DMS114 treated with DMSO at 0.1 percent for 48 hours (cell line): ENCODE data around the gene MRPS34.
A peak's percentile ranks its signal among the peaks of the same experiment; 100 is the strongest.

Source experiments
- DNase-seq: peaks from one replicate; lab custom pipeline; 2025; ENCODE audit not compliant: unreplicated experiment; lab: John Stamatoyannopoulos, UW

Gene MRPS34

GRCh38 chr16:1771188-1771863, 1.6 kb downstream of the MRPS34 start, which contains the start of gene NME3:
Gene NME3 (minus strand): TSS chr16:1771543. CDS start chr16:1771534, 9 bp downstream.
- DNase-seq: peak; percentile 23

GRCh38 chr16:1770328-1771187, 2.4 kb downstream of the MRPS34 start:
- no peak for DNase-seq

- no peak for DNase-seq
These were observed 3.3 kb downstream of the MRPS34 start for GRCh38 chr16:1769402-1770300.

- DNase-seq: no peak
These were observed 4.0 kb downstream of the MRPS34 start for GRCh38 chr16:1768767-1769401.

- no peak for DNase-seq
These were observed 4.7 kb downstream of the MRPS34 start for GRCh38 chr16:1768061-1768766.

- DNase-seq: no peak
These were observed 5.6 kb downstream of the MRPS34 start for GRCh38 chr16:1767116-1767994.

GRCh38 chr16:1766701-1767100, 6.2 kb downstream of the MRPS34 start:
- DNase-seq: no peak

- DNase-seq: no peak
These were observed 6.7 kb downstream of the MRPS34 start for GRCh38 chr16:1766231-1766630.

- no peak for DNase-seq
These were observed 7.1 kb downstream of the MRPS34 start for GRCh38 chr16:1765826-1766225.

- DNase-seq: no peak
These were observed 8.0 kb downstream of the MRPS34 start for GRCh38 chr16:1764971-1765370.

GRCh38 chr16:1763521-1764511, 9.1 kb downstream of the MRPS34 start:
- DNase-seq: no peak

GRCh38 chr16:1762879-1763520, 9.9 kb downstream of the MRPS34 start:
- DNase-seq: no peak

- no peak for DNase-seq
These were observed 10.6 kb downstream of the MRPS34 start for GRCh38 chr16:1762196-1762878.

GRCh38 chr16:1761751-1762150, 11.2 kb downstream of the MRPS34 start:
- DNase-seq: no peak

- no peak for DNase-seq
These were observed 12.0 kb downstream of the MRPS34 start for GRCh38 chr16:1760911-1761310.

GRCh38 chr16:1759511-1759910, 13.4 kb downstream of the MRPS34 start:
- no peak for DNase-seq

- no peak for DNase-seq
These were observed 14.0 kb downstream of the MRPS34 start for GRCh38 chr16:1758923-1759322.
